ENCODE results near the gene PTPN20.
"Not testable (repeated sequence)": the region's sequence is repeated elsewhere in the genome, so short reads cannot be mapped to it uniquely, and the experiment has no call there.

DNA sequence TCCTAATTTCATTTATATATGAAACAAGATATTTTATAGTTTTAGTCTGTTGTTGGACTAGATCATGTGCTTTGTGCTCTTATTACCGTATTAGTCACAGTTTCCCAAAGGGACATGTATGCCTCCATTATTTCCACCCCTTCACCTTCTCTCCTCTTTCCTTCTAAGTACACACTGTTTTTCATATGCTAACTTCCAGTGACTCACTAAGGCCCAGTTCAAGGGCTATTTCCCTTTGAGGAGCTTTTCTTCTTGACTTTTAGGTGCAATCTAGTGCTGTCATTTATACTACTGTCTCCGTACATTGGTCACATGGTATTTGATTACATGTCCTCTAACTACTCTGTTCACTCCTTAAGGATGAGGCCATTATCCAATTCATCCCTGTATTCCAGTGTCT, 55.8 kb downstream of the PTPN20 start:
- TF ChIP-seq, protein P1, sequence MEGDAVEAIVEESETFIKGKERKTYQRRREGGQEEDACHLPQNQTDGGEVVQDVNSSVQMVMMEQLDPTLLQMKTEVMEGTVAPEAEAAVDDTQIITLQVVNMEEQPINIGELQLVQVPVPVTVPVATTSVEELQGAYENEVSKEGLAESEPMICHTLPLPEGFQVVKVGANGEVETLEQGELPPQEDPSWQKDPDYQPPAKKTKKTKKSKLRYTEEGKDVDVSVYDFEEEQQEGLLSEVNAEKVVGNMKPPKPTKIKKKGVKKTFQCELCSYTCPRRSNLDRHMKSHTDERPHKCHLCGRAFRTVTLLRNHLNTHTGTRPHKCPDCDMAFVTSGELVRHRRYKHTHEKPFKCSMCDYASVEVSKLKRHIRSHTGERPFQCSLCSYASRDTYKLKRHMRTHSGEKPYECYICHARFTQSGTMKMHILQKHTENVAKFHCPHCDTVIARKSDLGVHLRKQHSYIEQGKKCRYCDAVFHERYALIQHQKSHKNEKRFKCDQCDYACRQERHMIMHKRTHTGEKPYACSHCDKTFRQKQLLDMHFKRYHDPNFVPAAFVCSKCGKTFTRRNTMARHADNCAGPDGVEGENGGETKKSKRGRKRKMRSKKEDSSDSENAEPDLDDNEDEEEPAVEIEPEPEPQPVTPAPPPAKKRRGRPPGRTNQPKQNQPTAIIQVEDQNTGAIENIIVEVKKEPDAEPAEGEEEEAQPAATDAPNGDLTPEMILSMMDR (IDR thresholded peaks at IDR 0.05; ENCODE audit: borderline replicate concordance, extremely low read depth, low read length, poor library complexity, severe bottlenecking), result not testable (repeated sequence)
- TF ChIP-seq EZH2 (IDR thresholded peaks at IDR 0.05; ENCODE audit: borderline replicate concordance, low read depth, low read length, severe bottlenecking), result not testable (repeated sequence)
